Measurements from ENCODE around the gene LAMA2. TPM values are rescaled to one million over a fixed set of nuclear protein-coding genes. Genes with fewer than 3 reads are reported as not detected.

The LAMA2 gene
- total RNA-seq, 1 experiment from 2014 or later = 9.7 TPM

- DNase-seq (ENCODE audit: low spot score) = no peak
Measured at GRCh38 chr6:129179283-129179682, 296.3 kb downstream of the LAMA2 start.

- DNase-seq (ENCODE audit: low spot score) = no peak
Measured at GRCh38 chr6:129181001-129181400, 298.1 kb downstream of the LAMA2 start.

GRCh38 chr6:129183187-129183591, 300.3 kb downstream of the LAMA2 start:
- DNase-seq (ENCODE audit: low spot score) = no peak

GRCh38 chr6:129183681-129184301, 300.9 kb downstream of the LAMA2 start:
- no peak for DNase-seq (ENCODE audit: low spot score)

DNA sequence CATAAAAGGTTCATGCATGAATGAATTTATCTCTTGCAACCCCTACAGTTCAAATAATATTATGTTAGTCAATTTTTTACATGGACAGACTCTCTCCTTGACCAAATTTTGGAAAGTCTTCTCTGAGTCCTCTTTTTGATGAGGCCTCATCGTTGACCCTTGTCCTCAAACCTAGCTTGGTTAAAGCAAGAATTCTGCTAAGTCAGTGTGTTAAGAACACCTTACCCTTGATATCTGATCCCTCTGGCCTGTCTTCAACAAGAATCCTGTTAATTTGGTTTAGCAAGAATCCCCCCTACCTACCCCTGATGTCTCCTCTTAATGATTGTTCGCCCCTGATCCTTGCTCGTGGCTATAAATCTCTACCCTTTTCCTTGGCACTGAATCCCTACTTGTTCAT, 301.4 kb downstream of the LAMA2 start:
- DNase-seq (ENCODE audit: low spot score) = no peak

DNA sequence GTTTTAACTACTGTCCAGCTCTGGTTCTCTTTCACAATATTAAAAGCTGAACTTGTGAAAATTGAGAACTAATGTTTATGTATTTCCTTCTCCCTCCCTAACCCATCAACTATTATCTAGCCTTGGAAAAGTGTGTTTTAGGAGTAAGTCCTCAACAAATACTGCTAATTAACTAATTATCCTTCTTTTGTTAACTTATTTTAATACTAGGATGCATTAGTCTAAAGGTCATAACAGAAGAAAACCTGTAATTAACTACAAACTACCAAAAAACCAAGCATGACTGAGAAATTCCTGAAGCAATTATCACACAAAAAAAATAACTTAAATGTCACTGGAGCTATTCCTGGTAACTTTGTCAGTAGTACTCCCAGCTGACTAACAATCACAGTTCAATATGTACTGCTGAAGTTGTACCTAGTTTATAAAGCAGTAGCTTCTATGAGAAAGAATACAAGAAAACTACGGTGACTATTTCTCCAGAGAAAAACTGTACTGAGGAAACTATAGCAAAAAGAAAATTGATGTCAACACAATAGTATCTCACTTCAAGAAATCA, 301.9 kb downstream of the LAMA2 start:
- no peak for DNase-seq (ENCODE audit: low spot score)

DNA sequence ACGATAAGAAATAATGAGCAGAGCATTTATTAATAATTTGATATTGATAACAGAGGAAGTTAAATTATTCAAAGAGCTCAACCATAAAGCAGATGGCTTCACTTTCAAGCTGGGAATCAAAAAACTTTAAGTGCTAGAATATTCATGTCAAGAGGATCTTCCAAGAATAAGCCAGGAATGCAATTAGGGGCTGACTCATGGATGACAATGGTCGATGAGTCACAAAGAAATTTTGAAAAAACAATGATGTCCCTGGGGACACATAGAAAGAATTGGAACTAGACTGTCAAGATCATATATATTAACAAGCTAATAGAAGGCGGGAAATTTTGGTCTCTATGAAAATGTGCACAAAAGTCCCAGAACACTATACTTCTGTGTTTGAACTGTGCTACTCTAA, 304.1 kb downstream of the LAMA2 start:
- no peak for DNase-seq (ENCODE audit: low spot score)

DNA sequence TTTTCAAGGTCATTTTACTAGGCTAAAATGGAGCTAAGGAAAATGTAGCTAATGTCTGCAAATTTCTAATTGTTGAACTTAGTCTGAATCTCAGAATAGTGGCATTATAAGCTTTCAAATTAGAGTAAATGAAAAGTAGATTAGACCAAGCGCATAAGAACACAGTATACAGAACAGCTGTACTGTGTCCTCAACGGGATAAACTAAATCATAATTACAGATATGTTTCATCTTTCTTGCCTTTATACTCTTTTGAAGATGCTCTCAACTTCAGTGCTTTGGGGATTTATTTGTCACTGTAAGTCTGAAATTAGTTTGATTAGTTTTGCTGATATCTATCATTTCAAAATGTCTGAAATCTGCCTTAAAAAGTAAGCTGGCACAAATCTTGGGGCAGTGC, 305.4 kb downstream of the LAMA2 start:
- no peak for DNase-seq (ENCODE audit: low spot score)

DNA sequence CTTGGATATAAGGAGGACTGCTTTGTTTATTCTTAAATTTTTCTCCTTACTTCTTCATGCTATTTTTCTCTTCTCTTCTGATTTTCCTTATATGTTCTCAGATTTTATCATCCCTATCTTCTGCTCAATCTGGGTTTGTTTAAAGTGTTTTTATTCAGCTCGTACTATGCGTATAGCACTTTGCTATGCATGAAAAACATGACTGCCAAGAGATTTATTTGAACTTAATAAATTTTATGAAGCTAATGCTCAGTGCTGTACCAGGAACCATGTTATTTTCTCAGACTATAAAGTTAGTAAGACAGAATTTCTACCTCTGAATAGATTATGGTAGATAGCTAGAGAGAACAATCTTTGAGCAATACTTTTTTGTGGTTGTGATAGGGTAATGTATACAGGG, 305.9 kb downstream of the LAMA2 start:
- no peak for DNase-seq (ENCODE audit: low spot score)

- DNase-seq (ENCODE audit: low spot score) = no peak
Measured at GRCh38 chr6:129189266-129189665, 306.3 kb downstream of the LAMA2 start.

DNA sequence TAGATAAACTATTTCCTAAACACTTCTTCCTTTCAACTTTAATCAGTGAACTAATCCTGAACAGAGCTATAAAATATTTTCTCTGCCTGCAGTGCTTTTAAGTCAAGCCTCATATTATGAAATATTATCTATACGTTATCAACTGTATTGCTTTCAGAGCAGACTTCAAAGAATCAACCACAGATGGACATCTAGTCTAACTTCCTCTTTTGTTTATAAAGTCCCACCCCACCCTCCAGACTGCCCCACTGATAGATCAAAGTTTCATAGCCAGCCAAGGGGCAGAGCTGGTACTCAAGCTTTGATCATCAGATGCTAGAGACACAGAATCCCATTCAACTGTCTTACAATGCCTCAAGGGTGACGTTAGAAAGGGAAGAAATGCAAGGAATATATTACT, 308.3 kb downstream of the LAMA2 start:
- DNase-seq (ENCODE audit: low spot score) = no peak

GRCh38 chr6:129192458-129192989, 309.6 kb downstream of the LAMA2 start:
- no peak for DNase-seq (ENCODE audit: low spot score)

GRCh38 chr6:129194306-129194941, 311.5 kb downstream of the LAMA2 start:
- DNase-seq (ENCODE audit: low spot score) = no peak

DNA sequence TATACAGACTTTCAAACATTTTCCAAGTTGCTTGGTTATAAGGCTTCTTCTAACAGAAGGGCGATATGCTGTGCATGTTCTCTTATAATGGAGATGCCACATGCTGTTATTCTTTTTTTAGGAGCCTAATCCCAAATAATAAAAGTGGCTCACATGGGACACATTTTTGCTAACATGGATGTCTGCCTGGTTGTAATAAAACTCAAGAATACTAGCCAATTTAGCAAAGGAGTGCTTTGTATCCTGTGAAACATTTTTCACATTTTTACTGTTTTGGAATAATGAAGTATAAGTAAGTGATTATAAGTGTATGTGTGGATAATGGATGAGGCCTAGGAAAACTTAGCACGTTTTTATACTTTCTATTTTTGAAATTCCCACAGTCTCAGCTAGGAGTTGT, 312.2 kb downstream of the LAMA2 start:
- no peak for DNase-seq (ENCODE audit: low spot score)

GRCh38 chr6:129195643-129196042, 312.7 kb downstream of the LAMA2 start:
- no peak for DNase-seq (ENCODE audit: low spot score)

GRCh38 chr6:129197154-129197553, 314.2 kb downstream of the LAMA2 start:
- no peak for DNase-seq (ENCODE audit: low spot score)

DNA sequence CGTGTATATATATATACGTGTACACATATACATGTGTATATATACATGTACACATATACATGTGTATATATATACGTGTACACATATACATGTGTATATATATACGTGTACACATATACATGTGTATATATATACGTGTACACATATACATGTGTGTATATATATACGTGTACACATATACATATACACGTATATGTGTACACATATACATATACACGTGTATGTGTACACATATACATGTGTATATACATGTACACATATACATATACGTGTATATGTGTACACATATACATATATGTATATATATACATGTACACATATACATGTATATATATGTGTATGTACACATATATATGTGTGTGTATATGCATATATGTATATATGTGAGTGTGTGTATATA, 317.2 kb downstream of the LAMA2 start:
- DNase-seq (ENCODE audit: low spot score) = no peak

DNA sequence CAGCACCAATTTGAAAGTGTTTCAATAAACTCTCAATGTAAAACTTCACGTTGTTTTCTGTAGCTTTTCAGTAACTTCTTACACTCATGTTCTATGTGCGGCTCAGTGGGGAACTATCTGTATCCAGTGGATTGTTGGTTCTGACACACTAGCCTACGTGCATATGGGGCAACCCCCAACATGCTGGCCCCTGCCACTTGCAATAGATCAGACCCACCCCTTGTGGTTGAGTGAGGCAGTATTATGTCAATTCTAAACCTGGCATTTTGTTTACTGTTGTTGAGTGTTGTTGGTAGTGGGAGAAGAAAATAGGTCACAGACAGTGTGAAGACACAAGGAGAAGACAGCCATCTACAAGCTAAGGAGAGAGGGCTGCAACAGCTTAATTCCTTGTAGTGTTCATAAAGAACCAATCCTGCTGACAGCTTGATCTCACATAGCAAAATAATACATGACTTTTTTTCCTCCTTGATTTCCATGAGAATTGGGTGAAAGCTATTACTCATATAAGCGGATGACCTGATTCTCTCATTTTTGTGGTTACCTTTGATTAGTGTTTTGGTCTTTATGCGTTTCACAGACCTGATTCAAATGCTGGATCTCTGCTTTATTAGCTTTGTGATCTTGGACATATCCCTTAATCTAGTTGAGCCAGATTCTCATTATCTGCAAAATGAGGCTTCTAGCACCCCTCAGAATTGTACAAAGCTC, 320.4 kb downstream of the LAMA2 start:
- DNase-seq (ENCODE audit: low spot score) = no peak

DNA sequence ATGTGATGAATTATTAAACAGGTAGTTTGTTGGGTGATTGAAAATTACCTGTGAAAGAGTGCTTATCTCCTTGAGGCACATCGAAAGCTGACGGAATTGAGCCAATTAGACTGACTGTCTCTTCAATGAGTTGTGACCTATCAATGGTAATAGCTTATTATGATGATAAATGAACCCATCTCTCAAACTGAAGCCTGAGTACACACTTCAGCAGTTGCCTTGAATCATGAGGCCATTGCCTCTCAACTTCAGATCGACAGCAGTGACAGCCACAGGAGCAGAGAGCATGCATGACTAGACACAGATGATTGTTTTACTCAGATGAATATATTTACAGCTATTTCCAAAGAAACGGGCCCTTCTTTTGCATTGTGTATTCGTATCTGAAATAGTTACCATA, 323.9 kb downstream of the LAMA2 start:
- DNase-seq (ENCODE audit: low spot score) = no peak

DNA sequence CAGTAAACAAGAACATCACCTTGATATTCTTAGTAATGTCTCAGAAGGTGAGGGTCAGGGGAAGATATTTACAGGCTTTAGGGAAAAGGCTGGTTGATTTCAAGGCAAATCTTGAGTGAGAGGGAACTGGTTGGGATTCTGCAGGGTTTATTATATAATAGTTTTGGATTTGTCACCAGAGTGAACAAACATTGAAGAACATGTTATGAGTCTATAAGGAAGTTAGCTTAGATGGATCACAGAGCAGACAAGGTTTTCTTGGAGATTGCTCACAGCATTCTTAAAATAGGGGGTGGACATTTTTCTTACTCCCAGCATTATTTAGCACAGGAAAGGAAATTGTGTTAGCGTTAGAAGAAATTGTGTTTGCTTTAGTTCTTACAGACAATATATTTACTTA, 324.9 kb downstream of the LAMA2 start:
- DNase-seq (ENCODE audit: low spot score) = no peak

- no peak for DNase-seq (ENCODE audit: low spot score)
Measured at GRCh38 chr6:129208415-129209034, 325.6 kb downstream of the LAMA2 start.

- DNase-seq (ENCODE audit: low spot score) = no peak
Measured at GRCh38 chr6:129209355-129209754, 326.4 kb downstream of the LAMA2 start.

All from H4 (cell line).